ENCODE data around the gene MYLK2.
"Not testable (repeated sequence)": the region's sequence is repeated elsewhere in the genome, so short reads cannot be mapped to it uniquely, and the experiment has no call there.

Gene MYLK2
- long read RNA-seq, donor 1, result 0 reads
- long read RNA-seq, donor 2, result 0 reads
- long read RNA-seq, donor 3, result 0 reads
- long read RNA-seq, donor 4, result 0 reads
- long read RNA-seq, donor 5, result 0 reads
- long read RNA-seq, donor 6, result 0 reads
- long read RNA-seq, donor 7, result 0 reads
- long read RNA-seq, donor 8, result 0 reads

- DNase-seq, result no peak
Measured at GRCh38 chr20:31819083-31819784, at the start of gene MYLK2. MYLK2 (plus strand) TSS chr20:31819356; CDS start chr20:31819581, 225 bp downstream.

GRCh38 chr20:31769681-31770080 lies 49.5 kb upstream of the MYLK2 start:
- no peak for DNase-seq

GRCh38 chr20:31770243-31770642 lies 48.9 kb upstream of the MYLK2 start:
- DNase-seq, result no peak

- DNase-seq, result no peak
Measured at GRCh38 chr20:31774408-31774807, 44.7 kb upstream of the MYLK2 start.

- no peak for DNase-seq
Measured at GRCh38 chr20:31780839-31781238, 38.3 kb upstream of the MYLK2 start.

GRCh38 chr20:31781945-31782344 lies 37.2 kb upstream of the MYLK2 start:
- DNase-seq, result no peak

GRCh38 chr20:31784354-31785044 lies 34.7 kb upstream of the MYLK2 start:
- DNase-seq, result no peak

GRCh38 chr20:31785089-31785488 lies 34.1 kb upstream of the MYLK2 start:
- no peak for DNase-seq

GRCh38 chr20:31788578-31788977 lies 30.6 kb upstream of the MYLK2 start:
- DNase-seq, result no peak

GRCh38 chr20:31790401-31790800 lies 28.8 kb upstream of the MYLK2 start:
- no peak for DNase-seq

- DNase-seq, result no peak
Measured at GRCh38 chr20:31797364-31797763, 21.8 kb upstream of the MYLK2 start.

GRCh38 chr20:31801508-31801907 lies 17.6 kb upstream of the MYLK2 start:
- no peak for DNase-seq

- DNase-seq, result no peak
Measured at GRCh38 chr20:31803552-31804291, 15.4 kb upstream of the MYLK2 start.

GRCh38 chr20:31806564-31807355 lies 12.4 kb upstream of the MYLK2 start:
- DNase-seq, result no peak

- DNase-seq, result no peak
Measured at GRCh38 chr20:31808481-31808880, 10.7 kb upstream of the MYLK2 start.

GRCh38 chr20:31809661-31810060 lies 9.5 kb upstream of the MYLK2 start:
- no peak for DNase-seq

GRCh38 chr20:31811198-31811597 lies 8.0 kb upstream of the MYLK2 start:
- DNase-seq, result no peak

- no peak for DNase-seq
Measured at GRCh38 chr20:31811796-31812728, 7.1 kb upstream of the MYLK2 start.

- no peak for DNase-seq
Measured at GRCh38 chr20:31813611-31814010, 5.5 kb upstream of the MYLK2 start.

GRCh38 chr20:31814142-31814541 lies 5.0 kb upstream of the MYLK2 start:
- not testable (repeated sequence) for DNase-seq
